Prostate gland (tissue), 2 donors: Measurements from ENCODE around the gene KLHL29.

Source experiments
- CTCF ChIP-seq, 4 experiments: fragments of 200-600 bp in 2 of 4; fragments of 450-650 bp in 2 of 4; sonication (generic) in 2 of 4; IDR thresholded peaks; 1 replicate in 3 of 4; 2 replicates in 1 of 4; pipeline ENCODE4 v1.5.1; 2016 to 2019; ENCODE audit warnings: antibody characterized with exemption in 4 of 4, mild to moderate bottlenecking in 2 of 4, moderate library complexity in 2 of 4
- POLR2A ChIP-seq: fragments of 450-650 bp; IDR thresholded peaks from one replicate; pipeline ENCODE4 v1.6.1; 2016; ENCODE audit warnings: antibody characterized with exemption, mild to moderate bottlenecking
- POLR2AphosphoS5 ChIP-seq: sonication (generic); formaldehyde crosslinking; IDR thresholded peaks from one replicate; pipeline ENCODE4 v1.6.1; 2017; ENCODE audit warnings: antibody characterized with exemption

- TF ChIP-seq CTCF (IDR thresholded peaks at IDR 0.05): no peak
- TF ChIP-seq POLR2A: no peak
- no peak for TF ChIP-seq POLR2AphosphoS5
Measured at GRCh38 chr2:23366720-23367119, 18.3 kb upstream of the KLHL29 start.
